H9 (cell line): ENCODE results near the gene KCNMA1. TPM values are rescaled to one million over a fixed set of nuclear protein-coding genes. Genes with fewer than 3 reads are reported as not detected.
A peak's percentile ranks its signal among the peaks of the same experiment; 100 is the strongest.

Experiments used
- DNase-seq: peaks from one replicate; pipeline ENCODE4 v3.0.0-alpha.2; 2017
- H2AFZ ChIP-seq: one replicate; pipeline ENCODE4 v1.6.1; 2013; ENCODE audit warnings: mild to moderate bottlenecking, low read length, control low read depth, moderate library complexity
- H2AK5ac ChIP-seq: 2 replicates; pipeline ENCODE4 v1.6.1; 2013; ENCODE audit warnings: low read length, control low read depth, mixed read lengths; ENCODE audit not compliant: insufficient read length
- H2BK120ac ChIP-seq: one replicate; pipeline ENCODE4 v1.6.1; 2013; ENCODE audit warnings: low read depth, mild to moderate bottlenecking, low read length, control low read depth, inconsistent platforms; ENCODE audit not compliant: poor library complexity, severe bottlenecking
- H2BK12ac ChIP-seq: 2 replicates; pipeline ENCODE4 v1.6.1; 2013; ENCODE audit warnings: low read length, control low read depth, mixed read lengths, low read depth; ENCODE audit not compliant: insufficient read length
- H2BK15ac ChIP-seq: 2 replicates; pipeline ENCODE4 v1.6.1; 2013; ENCODE audit warnings: low read depth, low read length, control low read depth
- H2BK20ac ChIP-seq: one replicate; pipeline ENCODE4 v1.6.1; 2013; ENCODE audit warnings: low read depth, mild to moderate bottlenecking, low read length, control low read depth, inconsistent platforms; ENCODE audit not compliant: poor library complexity, severe bottlenecking
- H2BK5ac ChIP-seq: 2 replicates; pipeline ENCODE4 v1.6.1; 2013; ENCODE audit warnings: low read length, control low read depth, mixed read lengths; ENCODE audit not compliant: insufficient read length
- H3K14ac ChIP-seq: 2 replicates; pipeline ENCODE4 v1.6.1; 2013; ENCODE audit warnings: low read length, control low read depth; ENCODE audit not compliant: insufficient read depth
- H3K18ac ChIP-seq: 2 replicates; pipeline ENCODE4 v1.6.1; 2013; ENCODE audit warnings: low read depth, mild to moderate bottlenecking, mixed read lengths, low read length, control low read depth; ENCODE audit not compliant: insufficient read length
- H3K23ac ChIP-seq: 2 replicates; pipeline ENCODE4 v1.6.1; 2013; ENCODE audit warnings: low read length, control low read depth, mixed read lengths, low read depth; ENCODE audit not compliant: insufficient read length
- H3K23me2 ChIP-seq: 2 replicates; pipeline ENCODE4 v1.6.1; 2013; ENCODE audit warnings: low read depth, mild to moderate bottlenecking, mixed read lengths, low read length, control low read depth; ENCODE audit not compliant: insufficient read length, poor library complexity, severe bottlenecking
- H3K27ac ChIP-seq: 2 replicates; pipeline ENCODE4 v1.5.1; 2013; ENCODE audit warnings: low read length, control low read depth, mixed read lengths, low read depth; ENCODE audit not compliant: insufficient read length
- H3K27me3 ChIP-seq: 2 replicates; pipeline ENCODE4 v1.6.1; 2013; ENCODE audit warnings: low read length, control low read depth, inconsistent platforms; ENCODE audit not compliant: insufficient read depth
- H3K4ac ChIP-seq: 2 replicates; pipeline ENCODE4 v1.6.1; 2013; ENCODE audit warnings: low read depth, mild to moderate bottlenecking, control low read depth, inconsistent platforms, low read length, moderate library complexity
- H3K4me1 ChIP-seq: 2 replicates; pipeline ENCODE4 v1.6.1; 2013; ENCODE audit warnings: low read length, control low read depth, inconsistent platforms; ENCODE audit not compliant: insufficient read depth
- H3K4me2 ChIP-seq: 2 replicates; pipeline ENCODE4 v1.6.1; 2013; ENCODE audit warnings: low read length, control low read depth, mixed read lengths; ENCODE audit not compliant: insufficient read length, insufficient read depth
- H3K56ac ChIP-seq: 2 replicates; pipeline ENCODE4 v1.6.1; 2013; ENCODE audit warnings: low read depth, mild to moderate bottlenecking, mixed read lengths, low read length, control low read depth; ENCODE audit not compliant: insufficient read length
- H3K79me1 ChIP-seq: 2 replicates; pipeline ENCODE4 v1.6.1; 2013; ENCODE audit warnings: low read depth, mild to moderate bottlenecking, moderate library complexity, low read length, control low read depth, inconsistent platforms; ENCODE audit not compliant: insufficient read depth, poor library complexity, severe bottlenecking
- H3K79me2 ChIP-seq: 2 replicates; pipeline ENCODE4 v1.6.1; 2013; ENCODE audit warnings: low read length, control low read depth, inconsistent platforms; ENCODE audit not compliant: insufficient read depth
- H3K9ac ChIP-seq: 2 replicates; pipeline ENCODE4 v1.6.1; 2013; ENCODE audit warnings: low read length, control low read depth, mixed read lengths; ENCODE audit not compliant: insufficient read length; ENCODE audit errors: extremely low read depth
- H3K9me3 ChIP-seq: one replicate; pipeline ENCODE4 v1.6.1; 2013; ENCODE audit warnings: low read depth, low read length, inconsistent platforms; ENCODE audit not compliant: control insufficient read depth
- H3T11ph ChIP-seq: one replicate; pipeline ENCODE4 v1.6.1; 2013; ENCODE audit warnings: mild to moderate bottlenecking, low read length, control low read depth, inconsistent platforms
- H4K20me1 ChIP-seq: one replicate; pipeline ENCODE4 v1.6.1; 2013; ENCODE audit not compliant: control insufficient read depth, insufficient read length, insufficient read depth
- H4K5ac ChIP-seq: 2 replicates; pipeline ENCODE4 v1.6.1; 2013; ENCODE audit warnings: low read depth, mild to moderate bottlenecking, mixed read lengths, low read length, control low read depth; ENCODE audit not compliant: insufficient read length
- H4K8ac ChIP-seq: replicated peaks from 2 replicates; pipeline ENCODE4 v1.6.1; 2013; ENCODE audit warnings: low read length, control low read depth, mixed read lengths, low read depth; ENCODE audit not compliant: insufficient read length
- H4K91ac ChIP-seq: 2 replicates; pipeline ENCODE4 v1.6.1; 2013; ENCODE audit warnings: low read depth, mild to moderate bottlenecking, moderate library complexity, mixed read lengths, low read length, control low read depth; ENCODE audit not compliant: insufficient read length
- H3K27ac Mint-ChIP-seq, 3 experiments: 2 replicates in 2 of 3; 3 replicates in 1 of 3; pipeline ENCODE4 v1.8.0; 2020 to 2021; ENCODE audit warnings: mixed read lengths in 3 of 3, mild to moderate bottlenecking in 1 of 3, moderate library complexity in 1 of 3
- H3K27me3 Mint-ChIP-seq: 2 replicates; pipeline ENCODE4 v1.8.0; 2021; ENCODE audit warnings: low read depth, mild to moderate bottlenecking, moderate library complexity, mixed read lengths
- H3K36me3 Mint-ChIP-seq, 3 experiments: 2 replicates in 2 of 3; 3 replicates in 1 of 3; pipeline ENCODE4 v1.8.0; 2020 to 2021; ENCODE audit warnings: low read depth in 3 of 3, mixed read lengths in 3 of 3; ENCODE audit not compliant: insufficient read depth in 1 of 3
- H3K4me1 Mint-ChIP-seq, 2 experiments: 2 replicates each; pipeline ENCODE4 v1.8.0; 2020; ENCODE audit warnings: mixed read lengths in 2 of 2
- H3K4me3 Mint-ChIP-seq, 2 experiments: 2 replicates in 1 of 2; 3 replicates in 1 of 2; pipeline ENCODE4 v1.8.0; 2020 to 2021; ENCODE audit warnings: mild to moderate bottlenecking in 2 of 2, mixed read lengths in 2 of 2, moderate library complexity in 1 of 2
- H3K9me3 Mint-ChIP-seq, 2 experiments: 2 replicates in 1 of 2; 3 replicates in 1 of 2; pipeline ENCODE4 v1.8.0; 2020; ENCODE audit warnings: mild to moderate bottlenecking in 2 of 2, mixed read lengths in 2 of 2, moderate library complexity in 1 of 2
- CTCF ChIP-seq: fragments of 200-600 bp; sonication (generic); conservative IDR thresholded peaks from 3 replicates; pipeline ENCODE4 v1.8.0; 2021; ENCODE audit warnings: antibody characterized with exemption, mild to moderate bottlenecking
- WGBS: extraction: QIAGEN DNeasy Blood & Tissue Kit; methylation state at CpG from one replicate; pipeline ENCODE4 v1.1.7; 2013; ENCODE audit warnings: missing lambda C conversion rate, low lambda C conversion rate, mixed read lengths; ENCODE audit not compliant: insufficient read length; ENCODE audit errors: extremely low coverage; 5-methylcytosine and 5-hydroxymethylcytosine counted together
- total RNA-seq: library from RNA; stranded (reverse); gene quantifications from 2 replicates; pipeline ENCODE4 v1.2.1, GENCODE V29; 2021

The KCNMA1 gene
- total RNA-seq, 1 experiment from 2014 or later, result 2.0 TPM

DNA sequence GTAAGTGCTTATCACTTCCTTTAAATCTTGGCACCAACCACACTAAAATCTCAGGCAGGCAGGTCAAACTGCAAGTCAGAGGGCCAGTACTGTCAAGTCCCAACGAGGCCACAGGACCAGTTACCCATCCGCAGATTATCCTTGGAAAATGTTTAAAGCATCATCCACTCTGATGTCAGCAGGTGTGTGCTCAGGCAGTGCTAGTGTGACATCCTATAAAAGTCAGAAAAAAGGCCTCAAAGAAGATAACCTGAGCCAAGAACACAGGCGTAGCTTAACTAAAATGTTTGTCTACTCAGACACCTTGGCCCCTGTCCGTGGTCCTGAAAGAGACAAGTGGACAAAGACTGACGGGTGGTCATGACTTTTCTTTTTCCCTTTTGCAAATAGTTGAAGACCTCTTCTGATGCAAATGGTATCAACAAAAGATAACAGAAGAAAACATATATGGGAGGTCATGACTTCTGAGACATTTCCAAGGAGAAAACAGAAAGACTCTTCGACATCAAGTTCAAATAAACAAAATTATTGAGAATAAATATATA lies 309.3 kb downstream of the KCNMA1 start:
- no peak overlapping the region for H3K27ac Mint-ChIP-seq
- H3K79me2 ChIP-seq, result no peaks in the 10 kb centered on the region

More for the DNA sequence above, 309.3 kb downstream of the KCNMA1 start:
- no peak overlapping the region for H3K23ac ChIP-seq
- no peak overlapping the region for H2BK12ac ChIP-seq
- H3K4me1 Mint-ChIP-seq, result peaks cover 21 to 22% of the 10 kb centered on the region in 2 experiments
- no peaks in the 10 kb centered on the region for H3K9me3 Mint-ChIP-seq
- H4K91ac ChIP-seq, result no peak overlapping the region
- H3K18ac ChIP-seq, result no peak overlapping the region
- no peaks in the 10 kb centered on the region for H3K79me1 ChIP-seq
- H3K14ac ChIP-seq, result no peak overlapping the region
- no peak overlapping the region for H3K56ac ChIP-seq
- no peak for TF ChIP-seq CTCF
- H3K4ac ChIP-seq, result no peak overlapping the region
- H3K4me3 Mint-ChIP-seq, result no peak overlapping the region
- no peaks in the 10 kb centered on the region for H3K23me2 ChIP-seq
- no peak overlapping the region for H2AFZ ChIP-seq
- H3K9ac ChIP-seq, result no peak overlapping the region
- H3K9me3 ChIP-seq, result no peaks in the 10 kb centered on the region
- H2BK20ac ChIP-seq, result no peak overlapping the region
- no peaks in the 10 kb centered on the region for H3K27me3 Mint-ChIP-seq
- H4K5ac ChIP-seq, result no peak overlapping the region
- no peaks in the 10 kb centered on the region for H4K20me1 ChIP-seq
- H3K4me2 ChIP-seq, result no peak overlapping the region
- H3K27ac ChIP-seq, result no peak overlapping the region
- H2BK120ac ChIP-seq, result no peak overlapping the region
- no peak overlapping the region for H2AK5ac ChIP-seq
- H3K36me3 Mint-ChIP-seq, result no peaks in the 10 kb centered on the region
- H3K4me1 ChIP-seq, result peaks cover 4% of the 10 kb centered on the region; the same call in 1 of the 2 replicates
- no peaks in the 10 kb centered on the region for H3K27me3 ChIP-seq
- H3T11ph ChIP-seq, result no peak overlapping the region
- no peak overlapping the region for H2BK15ac ChIP-seq
- no peak overlapping the region for H4K8ac ChIP-seq
- peak; percentile 35 for DNase-seq
- no peak overlapping the region for H2BK5ac ChIP-seq
- no CpG with 5 or more reads among the region's 6 CpGs for WGBS
